SK-MEL-5 (cell line): ENCODE measurements around the gene SLC30A3. TPM values are rescaled to one million over a fixed set of nuclear protein-coding genes. Genes with fewer than 3 reads are reported as not detected.

Experiments used
- DNase-seq: peaks from one replicate; pipeline ENCODE4 v3.0.0-alpha.2; 2016; ENCODE audit warnings: low read depth, low spot score
- in situ Hi-C: cut with HindIII; loops from 2 replicates; pipeline ENCODE4 v1.10.0; 2016; ENCODE audit warnings: low sequenced_read_pairs, high pct_unique_total_duplicates, low pct_unique_long_range_greater_than_20kb
- total RNA-seq: library from RNA; depleted of rRNA; stranded (reverse); fragments of >200 nt; shearing (Covaris generic); gene quantifications from 2 replicates; pipeline ENCODE4 v1.2.3, GENCODE V29; 2014

The SLC30A3 gene
- total RNA-seq, 1 experiment from 2014 or later, result 0.24 TPM

- no peak for DNase-seq
- in situ Hi-C loops, result no loop called here
Measured at GRCh38 chr2:27243391-27244130, 19.3 kb downstream of the SLC30A3 start.

DNA sequence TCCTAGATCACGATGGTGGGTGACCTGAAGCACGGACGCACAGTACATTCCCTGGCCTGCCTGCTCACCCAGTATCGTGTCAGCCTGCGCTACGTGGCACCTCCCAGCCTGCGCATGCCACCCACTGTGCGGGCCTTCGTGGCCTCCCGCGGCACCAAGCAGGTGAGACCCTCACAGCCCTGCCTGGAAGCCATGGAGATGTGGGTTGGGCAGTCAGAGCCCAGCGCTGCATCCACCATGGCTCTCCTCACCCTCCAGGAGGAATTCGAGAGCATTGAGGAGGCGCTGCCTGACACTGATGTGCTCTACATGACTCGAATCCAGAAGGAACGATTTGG, 20.3 kb downstream of the SLC30A3 start:
- no peak for DNase-seq
- in situ Hi-C loops, result no loop called here

DNA sequence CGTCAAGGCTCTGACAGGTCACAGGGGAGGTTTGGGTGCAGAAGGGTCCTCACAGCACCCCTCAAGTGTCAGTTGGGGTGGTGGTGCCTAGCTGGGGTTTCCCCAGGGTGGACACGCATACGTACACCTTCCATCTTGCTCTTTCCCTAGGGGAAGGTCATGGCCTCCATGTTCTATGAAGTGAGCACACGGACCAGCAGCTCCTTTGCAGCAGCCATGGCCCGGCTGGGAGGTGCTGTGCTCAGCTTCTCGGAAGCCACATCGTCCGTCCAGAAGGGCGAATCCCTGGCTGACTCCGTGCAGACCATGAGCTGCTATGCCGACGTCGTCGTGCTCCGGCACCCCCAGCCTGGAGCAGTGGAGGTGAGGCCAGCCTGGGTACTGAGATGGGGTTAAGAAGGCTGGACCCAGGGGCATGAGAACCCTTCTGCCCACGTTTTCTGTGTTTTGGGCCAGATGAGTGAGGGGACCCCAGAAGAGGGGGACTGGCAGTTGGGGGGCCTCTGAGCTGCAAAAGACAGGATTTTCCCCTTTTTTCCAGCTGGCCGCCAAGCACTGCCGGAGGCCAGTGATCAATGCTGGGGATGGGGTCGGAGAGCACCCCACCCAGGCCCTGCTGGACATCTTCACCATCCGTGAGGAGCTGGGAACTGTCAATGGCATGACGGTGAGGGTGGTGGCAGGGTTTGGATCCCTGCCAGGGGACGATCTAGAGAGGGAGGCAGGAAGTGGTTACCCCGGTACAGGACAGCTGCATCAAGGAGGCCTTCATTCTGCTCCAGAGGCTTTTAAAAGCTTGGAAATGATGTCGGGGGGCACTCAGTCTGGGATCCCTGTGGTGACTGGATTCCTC, 20.9 kb downstream of the SLC30A3 start:
- DNase-seq, result no peak
- in situ Hi-C loops, result no loop called here

DNA sequence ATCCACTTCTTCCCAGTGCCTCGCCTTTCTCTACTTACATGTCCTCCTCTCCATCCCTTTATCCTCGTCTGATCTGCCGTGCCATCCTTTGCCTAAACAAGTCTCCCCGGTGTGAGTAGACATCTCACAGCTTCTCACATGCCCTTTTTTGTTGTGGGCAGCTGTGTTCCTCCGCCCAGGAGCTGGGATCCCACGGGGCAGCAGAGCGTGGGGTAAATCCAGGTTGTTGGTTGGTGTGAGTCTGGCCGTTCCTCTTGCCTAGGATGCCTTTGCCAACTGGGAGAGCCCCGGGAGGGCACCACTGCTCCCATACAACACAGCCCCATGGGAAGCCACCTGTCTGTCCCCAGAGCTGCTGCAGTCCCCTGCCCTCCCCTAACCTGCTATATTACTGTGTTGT, 22.4 kb downstream of the SLC30A3 start:
- in situ Hi-C loops, result no loop called here
- DNase-seq, result no peak

DNA sequence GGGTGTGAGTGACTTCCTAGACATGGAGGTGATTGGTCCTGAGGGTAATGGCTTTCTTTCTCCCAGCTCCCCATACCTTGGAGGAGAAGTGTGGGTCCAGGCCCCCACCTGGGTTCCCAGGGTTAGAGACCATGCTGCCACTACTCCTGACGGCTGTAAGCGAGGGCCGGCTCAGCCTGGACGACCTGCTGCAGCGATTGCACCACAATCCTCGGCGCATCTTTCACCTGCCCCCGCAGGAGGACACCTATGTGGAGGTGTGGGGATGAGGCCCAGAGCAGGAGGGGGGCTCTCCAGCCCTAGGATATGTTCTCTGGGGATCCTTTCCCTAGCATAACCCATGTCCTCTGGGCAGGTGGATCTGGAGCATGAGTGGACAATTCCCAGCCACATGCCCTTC, 23.9 kb downstream of the SLC30A3 start:
- in situ Hi-C loops, result no loop called here

DNA sequence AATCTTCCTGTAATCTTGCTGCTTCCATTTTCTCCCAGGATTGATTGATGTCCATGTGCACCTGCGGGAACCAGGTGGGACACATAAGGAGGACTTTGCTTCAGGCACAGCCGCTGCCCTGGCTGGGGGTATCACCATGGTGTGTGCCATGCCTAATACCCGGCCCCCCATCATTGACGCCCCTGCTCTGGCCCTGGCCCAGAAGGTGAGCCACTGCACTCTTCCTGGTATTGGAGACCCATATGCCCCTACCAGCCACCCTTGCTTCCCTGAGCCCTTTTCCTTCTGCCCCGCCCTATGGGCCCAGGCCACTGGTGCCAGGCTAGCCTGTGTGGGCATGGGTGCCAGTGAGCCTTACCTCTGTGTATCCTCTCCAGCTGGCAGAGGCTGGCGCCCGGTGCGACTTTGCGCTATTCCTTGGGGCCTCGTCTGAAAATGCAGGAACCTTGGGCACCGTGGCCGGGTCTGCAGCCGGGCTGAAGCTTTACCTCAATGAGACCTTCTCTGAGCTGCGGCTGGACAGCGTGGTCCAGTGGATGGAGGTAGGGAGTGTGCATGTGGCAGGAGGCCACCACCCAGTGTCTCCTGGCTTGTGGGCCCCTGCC, 25.4 kb downstream of the SLC30A3 start:
- no peak for DNase-seq
- in situ Hi-C loops, result no loop called here

More for the DNA sequence above, 23.9 kb downstream of the SLC30A3 start:
- DNase-seq, result no peak

DNA sequence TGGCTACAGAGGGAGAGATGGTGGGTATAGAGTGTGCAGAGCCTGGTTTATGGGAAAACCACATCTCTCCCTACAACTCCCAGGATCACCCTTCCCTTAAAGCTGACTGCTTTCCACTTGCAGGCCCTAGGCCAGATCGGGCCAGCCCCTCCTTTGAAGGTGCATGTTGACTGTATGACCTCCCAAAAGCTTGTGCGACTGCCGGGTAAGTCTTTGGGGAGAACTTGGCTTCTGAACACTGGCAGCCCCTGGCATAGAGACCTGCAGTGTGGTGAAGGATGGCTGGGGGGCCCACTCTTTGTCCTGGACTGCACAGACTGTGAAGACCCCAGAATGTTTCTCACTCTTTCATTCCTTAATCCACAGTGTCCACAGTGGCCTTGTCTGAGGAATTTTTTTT, 26.2 kb downstream of the SLC30A3 start:
- no peak for DNase-seq
- in situ Hi-C loops, result no loop called here

DNA sequence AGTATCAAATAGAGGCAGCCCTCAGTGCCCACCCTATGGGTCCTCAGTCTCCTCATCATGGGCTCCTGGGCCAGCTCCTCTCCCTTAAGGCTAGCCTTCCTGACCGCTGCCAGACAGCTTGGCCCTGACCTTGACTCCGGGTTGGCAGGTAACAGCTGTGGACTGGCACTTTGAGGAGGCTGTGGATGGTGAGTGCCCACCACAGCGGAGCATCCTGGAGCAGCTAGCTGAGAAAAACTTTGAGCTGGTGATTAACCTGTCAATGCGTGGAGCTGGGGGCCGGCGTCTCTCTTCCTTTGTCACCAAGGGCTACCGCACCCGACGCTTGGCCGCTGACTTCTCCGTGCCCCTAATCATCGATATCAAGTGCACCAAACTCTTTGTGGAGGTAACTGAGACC, 26.7 kb downstream of the SLC30A3 start:
- DNase-seq, result no peak
- in situ Hi-C loops, result no loop called here

GRCh38 chr2:27233341-27233740, 29.5 kb downstream of the SLC30A3 start:
- in situ Hi-C loops, result no loop called here
- no peak for DNase-seq

DNA sequence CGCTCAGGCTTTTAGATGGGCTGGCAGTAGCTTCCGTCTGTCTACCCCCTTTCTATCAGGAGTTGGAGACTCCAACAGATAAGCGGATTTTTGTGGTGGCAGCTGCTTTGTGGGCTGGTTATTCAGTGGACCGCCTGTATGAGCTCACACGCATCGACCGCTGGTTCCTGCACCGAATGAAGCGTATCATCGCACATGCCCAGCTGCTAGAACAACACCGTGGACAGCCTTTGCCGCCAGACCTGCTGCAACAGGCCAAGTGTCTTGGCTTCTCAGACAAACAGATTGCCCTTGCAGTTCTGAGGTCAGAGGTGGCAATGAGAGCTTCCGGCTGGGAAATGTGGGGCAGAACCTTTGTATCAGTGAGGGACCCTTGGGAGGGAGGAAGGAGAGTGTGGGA, 30.9 kb downstream of the SLC30A3 start:
- no peak for DNase-seq
- in situ Hi-C loops, result no loop called here

- no peak for DNase-seq
- in situ Hi-C loops, result no loop called here
Measured at GRCh38 chr2:27227501-27227900, 35.3 kb downstream of the SLC30A3 start.

DNA sequence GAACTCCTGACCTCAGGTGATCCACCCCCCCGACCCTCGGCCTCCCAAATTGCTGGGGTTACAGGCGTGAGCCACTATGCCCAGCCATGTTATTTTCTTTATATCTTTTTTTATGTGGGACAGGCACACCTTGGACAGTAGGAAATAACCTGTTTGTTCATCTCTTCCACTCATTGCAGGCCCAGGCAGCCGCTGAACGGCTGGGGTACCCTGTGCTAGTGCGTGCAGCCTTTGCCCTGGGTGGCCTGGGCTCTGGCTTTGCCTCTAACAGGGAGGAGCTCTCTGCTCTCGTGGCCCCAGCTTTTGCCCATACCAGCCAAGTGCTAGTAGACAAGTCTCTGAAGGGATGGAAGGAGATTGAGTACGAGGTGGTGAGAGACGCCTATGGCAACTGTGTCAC, 37.3 kb downstream of the SLC30A3 start:
- DNase-seq, result no peak
- in situ Hi-C loops, result no loop called here

GRCh38 chr2:27223416-27223815, 39.4 kb downstream of the SLC30A3 start:
- in situ Hi-C loops, result no loop called here
- DNase-seq, result no peak

- in situ Hi-C loops, result no loop called here
Measured at GRCh38 chr2:27222407-27222806, 40.4 kb downstream of the SLC30A3 start.

GRCh38 chr2:27221166-27221565, 41.7 kb downstream of the SLC30A3 start:
- no peak for DNase-seq
- in situ Hi-C loops, result no loop called here

More at GRCh38 chr2:27222407-27222806, 40.4 kb downstream of the SLC30A3 start:
- no peak for DNase-seq

GRCh38 chr2:27220091-27220490, 42.8 kb downstream of the SLC30A3 start:
- no peak for DNase-seq
- in situ Hi-C loops, result no loop called here

- DNase-seq, result no peak
- in situ Hi-C loops, result no loop called here
Measured at GRCh38 chr2:27219091-27219490, 43.8 kb downstream of the SLC30A3 start.

DNA sequence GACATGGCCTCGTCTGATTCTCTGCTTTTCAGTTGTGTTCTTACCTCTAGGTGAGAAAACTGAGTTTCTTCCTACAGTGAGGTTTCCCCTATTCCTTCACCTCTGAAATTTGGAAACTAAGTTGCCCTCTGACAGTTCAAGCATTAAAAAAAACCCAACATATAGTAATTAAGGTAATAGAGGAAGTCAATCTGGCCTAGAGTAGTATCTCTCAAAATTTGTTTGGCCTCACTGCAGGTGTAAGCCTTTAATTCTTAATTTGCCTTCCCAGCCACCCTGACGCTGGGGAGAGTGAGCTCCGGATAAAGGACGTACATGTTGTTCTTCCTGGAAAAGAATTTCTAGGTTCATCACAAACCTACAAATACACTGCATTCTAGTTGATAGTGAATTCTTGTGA, 44.2 kb downstream of the SLC30A3 start:
- in situ Hi-C loops, result no loop called here
- DNase-seq, result no peak
